GM18873 (cell line): ENCODE data around the gene ATXN1.
"Not testable (repeated sequence)": the region's sequence is repeated elsewhere in the genome, so short reads cannot be mapped to it uniquely, and the experiment has no call there.

ENCODE experiments used
- ATAC-seq: cut with Tn5 transposase; IDR thresholded peaks from one replicate; pipeline ENCODE4 v1.9.1; 2021; ENCODE audit warnings: mild to moderate bottlenecking, moderate library complexity, moderate number of reproducible peaks; ENCODE audit not compliant: unreplicated experiment, low FRiP score

Gene ATXN1

DNA sequence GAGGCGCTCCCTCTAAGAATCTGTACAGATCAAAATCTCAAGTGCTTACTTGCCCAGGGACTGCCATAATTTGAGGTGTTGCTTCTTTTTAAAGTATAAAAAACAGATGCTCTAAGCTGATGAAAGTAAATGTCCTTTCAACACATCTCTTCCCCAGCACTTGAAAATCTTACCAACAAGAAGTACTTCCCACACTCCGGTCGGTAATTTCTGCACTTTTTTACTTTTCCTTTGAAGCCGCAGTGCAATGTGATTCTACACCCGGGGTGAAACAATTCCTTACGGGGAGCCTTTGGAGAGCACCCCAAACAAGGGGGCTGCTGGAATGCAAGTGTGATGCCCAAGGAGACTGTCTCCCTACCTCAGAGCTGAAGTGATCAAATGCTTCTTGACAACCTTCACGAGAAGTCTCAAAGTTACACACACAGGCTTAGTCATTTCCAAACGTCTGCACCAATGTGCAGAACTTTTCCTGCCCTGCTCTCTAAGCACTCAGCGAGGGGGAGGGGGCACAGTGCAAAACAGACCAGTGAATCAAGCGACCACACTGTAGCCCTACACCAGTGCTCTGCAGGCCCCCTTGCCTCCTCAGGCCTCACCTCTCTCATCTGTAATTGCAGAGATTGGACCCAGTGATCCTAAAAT, 56.7 kb downstream of the ATXN1 start:
- no peak for ATAC-seq

DNA sequence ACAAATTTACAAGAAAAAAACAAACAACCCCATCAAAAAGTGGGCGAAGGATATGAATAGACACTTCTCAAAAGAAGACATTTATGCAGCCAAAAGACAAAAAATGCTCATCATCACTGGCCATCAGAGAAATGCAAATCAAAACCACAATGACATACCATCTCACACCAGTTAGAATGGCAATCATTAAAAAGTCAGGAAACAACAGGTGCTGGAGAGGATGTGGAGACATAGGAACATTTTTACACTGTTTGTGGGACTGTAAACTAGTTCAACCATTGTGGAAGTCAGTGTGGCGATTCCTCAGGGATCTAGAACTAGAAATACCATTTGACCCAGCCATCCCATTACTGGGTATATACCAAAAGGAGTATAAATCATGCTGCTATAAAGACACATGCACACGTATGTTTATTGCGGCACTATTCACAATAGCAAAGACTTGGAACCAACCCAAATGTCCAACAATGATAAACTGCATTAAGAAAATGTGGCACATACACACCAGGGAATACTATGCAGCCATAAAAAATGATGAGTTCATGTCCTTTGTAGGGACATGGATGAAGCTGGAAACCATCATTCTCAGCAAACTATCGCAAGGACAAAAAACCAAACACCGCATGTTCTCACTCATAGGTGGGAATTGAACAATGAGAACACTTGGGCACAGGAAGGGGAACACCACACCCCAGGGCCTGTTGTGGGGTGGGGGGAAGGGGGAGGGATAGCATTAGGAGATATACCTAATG, 58.5 kb downstream of the ATXN1 start:
- not testable (repeated sequence) for ATAC-seq

DNA sequence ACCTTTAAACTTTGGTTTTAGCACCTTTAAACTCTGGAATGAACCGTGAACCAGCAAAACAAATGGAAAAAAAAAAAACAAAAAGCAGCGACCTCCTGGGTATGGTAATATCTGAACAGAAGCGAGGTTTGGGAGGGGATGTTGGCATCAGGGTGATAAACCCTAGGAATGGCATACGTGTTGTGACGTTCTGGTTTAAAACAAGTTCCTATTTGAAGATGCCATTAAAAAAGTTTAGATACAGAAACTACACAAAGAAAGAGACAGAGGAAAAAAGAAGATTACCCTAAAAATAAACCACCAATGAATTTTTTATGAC, 60.4 kb downstream of the ATXN1 start:
- ATAC-seq: no peak

DNA sequence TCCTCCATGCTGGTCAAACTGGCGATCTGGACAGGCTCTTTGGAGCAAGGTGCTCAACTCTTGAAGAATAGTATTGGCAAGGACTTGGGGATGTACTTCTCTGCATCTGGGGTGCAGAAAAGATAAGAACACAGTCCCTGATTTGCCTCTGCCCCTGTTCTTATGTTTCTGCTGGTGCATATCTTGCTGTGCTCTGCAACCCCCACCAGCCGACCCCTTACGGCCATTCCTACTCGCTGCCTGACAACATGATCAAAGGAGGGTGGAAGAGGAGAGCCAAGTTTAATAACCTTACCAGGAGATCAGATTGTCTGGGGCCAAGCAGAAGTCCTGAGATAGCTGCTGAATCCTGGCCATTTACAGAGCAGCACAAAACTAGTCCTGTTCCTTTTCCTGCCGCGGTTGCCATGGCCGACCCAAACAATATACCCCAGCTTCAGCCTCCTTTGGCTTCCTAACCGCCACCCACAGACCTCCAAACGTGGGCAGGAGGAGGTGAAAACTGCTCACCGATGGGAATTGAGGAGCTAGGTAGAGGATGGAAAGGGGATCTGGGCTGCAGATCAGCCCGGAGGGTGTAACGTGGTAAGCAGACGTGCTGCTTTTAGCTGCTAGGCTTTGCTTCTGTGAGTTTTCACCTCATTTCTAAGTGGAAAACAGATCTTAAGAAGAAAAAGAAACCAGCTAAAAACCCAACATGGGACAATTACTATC, 60.9 kb downstream of the ATXN1 start:
- no peak for ATAC-seq

DNA sequence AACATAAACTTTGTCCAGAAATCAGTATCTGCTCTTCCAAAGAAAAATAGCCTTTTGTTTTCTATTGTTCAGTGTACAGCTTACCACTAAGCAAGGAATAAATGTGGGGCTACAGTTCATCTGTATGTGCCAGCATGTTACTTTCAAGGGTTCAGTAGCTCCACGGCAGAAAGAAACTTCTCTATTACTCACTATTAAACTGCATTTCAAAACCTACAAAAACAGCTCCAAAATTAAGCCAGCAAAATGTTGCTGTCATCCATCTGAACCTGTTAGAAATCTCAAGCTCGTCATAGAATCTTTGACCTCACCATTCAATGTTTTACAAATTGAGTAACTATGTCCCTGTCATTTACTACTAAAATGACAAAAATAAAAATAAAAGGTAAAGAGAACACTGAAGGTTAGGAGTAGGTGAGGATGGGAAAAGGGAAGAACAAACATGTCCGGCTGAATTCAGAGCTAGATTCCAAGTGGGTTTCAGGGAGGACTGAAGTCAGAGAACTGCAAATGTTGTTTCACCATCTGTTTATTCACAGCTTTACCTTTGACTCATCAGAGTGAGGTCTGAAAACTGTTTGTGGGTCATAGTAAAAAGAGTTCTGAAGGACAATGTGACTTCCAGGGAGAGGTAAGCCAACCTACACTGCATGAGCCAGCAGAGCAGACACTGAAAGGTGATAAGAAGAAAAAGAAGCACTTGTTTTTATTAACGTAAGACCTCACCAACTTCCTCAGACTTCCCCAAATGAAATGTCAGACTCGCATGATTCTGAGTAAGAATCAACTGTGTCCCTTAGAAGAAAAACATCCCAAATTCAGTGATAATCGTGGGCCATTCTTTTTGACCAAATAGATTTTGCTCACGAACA, 62.0 kb downstream of the ATXN1 start:
- no peak for ATAC-seq

DNA sequence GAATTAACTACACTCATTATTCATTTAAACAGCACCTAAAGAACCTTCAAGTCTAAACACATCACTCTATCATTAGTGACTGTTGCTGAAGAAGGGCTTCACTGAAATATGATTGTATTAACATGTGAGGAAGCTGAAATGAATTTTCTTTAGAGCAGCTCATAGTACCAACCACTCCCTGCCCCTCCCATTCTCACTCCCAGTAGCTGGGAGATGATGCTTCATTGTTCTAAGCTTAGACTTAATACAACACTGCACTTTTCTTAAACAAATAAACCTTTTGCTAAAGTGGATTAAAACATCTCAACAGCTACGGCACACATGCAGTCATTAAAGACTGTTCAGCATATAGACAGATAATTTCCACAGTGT, 63.1 kb downstream of the ATXN1 start:
- ATAC-seq: no peak

DNA sequence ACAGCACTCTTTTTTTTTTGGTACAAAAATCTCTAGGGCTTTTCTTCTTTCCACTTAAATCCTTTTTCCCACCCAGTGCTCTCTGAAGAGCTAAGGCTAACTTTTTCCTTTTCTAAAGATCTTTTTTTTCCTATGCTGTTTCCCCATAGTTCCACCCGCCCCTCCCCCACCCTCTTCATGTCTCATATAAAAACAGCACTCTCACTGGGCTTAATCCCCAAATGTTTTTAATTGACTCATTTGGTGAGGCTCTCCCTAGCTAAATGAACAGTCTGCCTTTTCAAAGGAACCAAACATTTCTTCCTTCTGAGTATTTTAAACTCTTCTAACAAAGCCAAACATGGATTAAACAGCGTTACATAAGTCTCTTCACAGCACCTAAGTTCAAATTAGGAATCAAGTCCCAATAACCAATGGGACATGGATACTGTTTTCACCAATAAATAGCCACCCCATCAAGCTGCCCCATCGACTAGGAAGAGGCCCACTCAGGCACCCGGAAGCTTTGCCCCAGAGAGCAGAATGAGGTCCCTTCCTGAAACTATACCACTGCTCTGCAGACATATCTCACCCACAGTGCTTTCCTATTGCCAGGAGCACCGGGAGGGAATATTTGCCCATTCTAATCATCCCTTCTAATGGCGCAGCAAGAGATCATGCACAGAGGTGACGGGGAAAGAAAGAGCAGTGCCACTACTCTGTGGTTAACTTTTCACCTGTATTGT, 63.7 kb downstream of the ATXN1 start:
- ATAC-seq: no peak

DNA sequence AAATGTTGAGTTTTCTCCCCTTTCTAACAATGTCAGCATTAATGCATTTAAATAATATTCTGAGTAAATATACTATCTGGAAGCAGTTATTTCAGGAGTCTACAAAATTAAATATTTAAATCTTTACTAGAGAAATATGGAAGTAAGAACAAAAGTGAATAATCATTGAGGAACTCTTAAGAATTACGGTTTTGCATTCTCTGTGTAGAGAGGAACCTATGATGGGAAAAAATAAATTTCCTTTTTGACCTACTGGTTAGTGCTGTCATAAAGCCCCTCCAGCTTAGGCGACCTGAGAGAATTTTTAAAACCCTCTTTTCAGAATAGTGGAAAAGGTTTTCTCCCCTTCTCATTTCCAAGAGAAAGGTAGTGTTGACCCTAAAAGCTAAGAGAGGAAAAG, 64.8 kb downstream of the ATXN1 start:
- ATAC-seq: no peak

DNA sequence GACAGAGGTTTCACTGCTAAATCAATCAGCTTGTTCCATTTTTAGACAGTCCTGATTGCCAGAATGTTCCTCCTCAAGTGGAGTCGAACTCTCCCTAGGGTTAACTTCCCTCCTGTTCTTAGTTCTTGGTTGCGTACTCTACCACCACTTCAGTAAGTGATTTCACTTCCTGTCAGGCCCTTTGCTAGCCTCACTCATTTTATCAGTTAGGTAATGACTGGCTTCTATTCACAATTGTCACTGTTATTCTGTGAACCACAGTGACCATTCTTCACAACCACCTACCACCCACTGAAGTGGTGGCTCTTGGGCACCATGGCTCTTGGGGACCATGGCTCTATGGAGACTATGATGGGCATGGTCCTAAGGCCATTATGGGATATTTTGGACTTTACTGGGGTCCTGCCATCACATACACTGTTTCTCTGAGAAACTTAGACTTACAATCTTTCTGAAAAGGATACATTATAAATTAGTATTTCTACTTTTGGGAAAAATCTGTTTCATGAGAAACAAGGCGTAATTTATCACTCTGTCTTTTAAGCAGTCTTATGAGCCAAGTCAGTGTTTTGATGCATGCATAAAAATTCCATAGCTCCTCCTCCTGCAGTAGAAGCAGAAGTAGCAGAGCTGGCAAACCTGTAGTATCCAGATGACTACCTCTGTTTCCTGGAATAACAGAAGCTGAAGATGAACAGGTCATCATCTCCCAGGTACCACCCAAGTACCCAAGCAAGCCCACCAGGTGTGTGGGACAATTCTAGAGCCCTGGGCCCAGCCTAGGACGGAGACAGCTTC, 66.3 kb downstream of the ATXN1 start:
- ATAC-seq: peak; percentile 75

DNA sequence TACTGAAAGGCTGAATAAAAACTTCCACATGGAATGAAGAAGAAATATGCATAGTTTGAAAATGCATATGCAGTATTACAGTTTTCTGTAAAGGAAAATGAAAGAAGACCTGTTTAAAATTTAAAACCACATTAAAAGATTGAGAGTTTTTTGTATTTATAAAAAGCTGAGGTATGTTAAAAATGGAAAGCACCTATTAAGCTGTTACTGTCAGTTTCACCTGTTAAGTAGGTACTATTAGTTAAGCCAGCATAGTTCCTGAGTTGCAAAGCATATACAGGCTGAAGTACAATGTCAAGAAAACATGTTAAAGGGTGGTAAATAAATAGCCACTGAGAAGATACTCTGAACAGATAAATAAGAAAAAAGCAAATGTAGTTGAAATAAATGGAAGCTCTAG, 69.9 kb downstream of the ATXN1 start:
- no peak for ATAC-seq

DNA sequence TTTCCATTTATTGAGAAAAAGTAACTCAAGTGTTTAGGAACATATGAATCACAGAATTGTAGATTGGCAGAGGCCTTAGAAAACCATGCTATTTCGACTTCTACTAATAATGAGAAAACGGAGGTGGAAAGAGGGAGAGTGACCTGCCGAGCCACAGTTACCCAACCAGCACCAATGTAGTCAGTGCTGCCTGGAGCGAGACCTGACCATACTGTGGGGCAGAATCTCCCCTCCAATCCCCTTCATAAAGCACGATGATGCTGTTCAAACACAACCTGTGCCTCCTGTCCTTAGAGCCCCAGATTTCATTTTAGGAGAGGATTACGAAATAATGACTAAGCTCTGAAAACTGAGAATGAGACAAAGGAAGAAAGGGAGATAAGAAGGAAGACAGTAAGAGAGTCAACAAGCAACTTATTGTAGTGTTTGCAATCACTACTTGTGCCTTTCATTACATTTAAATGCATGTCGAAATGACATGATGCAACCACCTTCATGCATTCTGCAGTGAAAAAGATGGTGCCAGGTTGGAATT, 70.6 kb downstream of the ATXN1 start:
- ATAC-seq: peak; percentile 49

DNA sequence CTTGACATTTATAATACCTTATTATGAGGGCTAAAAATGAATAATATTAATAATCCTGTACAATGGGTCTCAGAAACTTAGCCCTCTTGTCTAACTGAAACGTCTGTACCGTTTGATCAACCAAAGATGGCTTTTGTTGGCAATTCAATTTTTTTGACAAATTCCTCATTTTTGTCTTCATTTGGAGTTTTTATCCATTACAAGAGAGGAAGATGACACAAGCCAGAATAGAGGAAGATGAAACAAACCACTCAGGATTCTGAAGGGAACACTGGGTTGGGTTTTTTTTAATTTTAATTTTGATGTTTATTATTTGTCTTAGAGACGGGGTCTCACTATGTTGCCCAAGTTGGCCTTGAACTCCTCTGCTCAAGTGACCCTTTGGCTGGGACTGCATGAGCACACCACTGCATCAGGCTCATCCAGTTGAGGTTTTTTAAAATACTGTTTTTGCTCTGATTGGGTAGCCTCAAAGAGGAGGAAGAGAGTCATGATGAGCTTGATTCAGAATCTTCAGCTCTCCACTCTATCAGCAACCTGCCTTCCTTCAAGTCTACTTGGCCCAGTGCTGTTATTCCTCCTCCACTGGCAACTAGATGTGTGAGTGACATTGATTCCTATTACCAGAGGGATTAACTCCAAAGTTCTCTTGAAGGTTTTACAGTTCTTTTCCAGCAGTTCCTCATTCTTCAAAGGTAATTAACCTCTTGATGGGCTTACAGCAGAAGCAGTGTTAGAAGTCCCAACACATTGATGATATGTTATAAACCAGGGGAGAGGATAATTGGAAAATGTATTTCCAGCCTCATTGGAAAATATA, 71.3 kb downstream of the ATXN1 start:
- no peak for ATAC-seq

DNA sequence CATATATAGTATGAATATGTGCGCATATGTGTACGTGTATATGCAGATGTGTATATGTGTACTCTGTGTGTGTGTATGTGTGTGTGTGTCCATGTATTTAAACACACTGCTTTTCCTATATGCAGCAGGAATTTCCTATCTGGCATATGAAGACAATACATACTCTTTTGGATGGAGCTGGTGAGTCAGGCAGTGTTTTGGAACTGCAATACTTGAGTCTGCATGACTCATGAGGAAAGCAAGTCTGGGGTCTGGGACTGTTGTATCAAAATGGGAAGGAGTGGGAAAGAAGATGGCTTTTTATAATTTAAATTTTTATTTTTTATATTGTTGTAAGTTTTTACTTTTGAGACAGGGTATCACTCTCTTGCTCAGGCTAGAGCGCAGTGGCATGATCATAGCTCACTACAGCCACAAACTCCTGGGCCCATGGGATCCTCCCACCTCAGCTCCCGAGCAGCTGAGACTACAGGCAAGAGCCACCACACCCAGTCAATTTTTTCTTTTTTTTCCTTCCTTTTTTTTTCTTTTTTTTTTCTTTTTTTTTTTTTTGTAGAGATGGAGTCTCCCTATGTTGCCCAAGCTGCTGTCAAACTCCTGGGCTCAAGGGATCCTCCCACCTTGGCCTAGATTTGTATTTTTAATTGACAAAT, 72.2 kb downstream of the ATXN1 start:
- ATAC-seq: no peak

DNA sequence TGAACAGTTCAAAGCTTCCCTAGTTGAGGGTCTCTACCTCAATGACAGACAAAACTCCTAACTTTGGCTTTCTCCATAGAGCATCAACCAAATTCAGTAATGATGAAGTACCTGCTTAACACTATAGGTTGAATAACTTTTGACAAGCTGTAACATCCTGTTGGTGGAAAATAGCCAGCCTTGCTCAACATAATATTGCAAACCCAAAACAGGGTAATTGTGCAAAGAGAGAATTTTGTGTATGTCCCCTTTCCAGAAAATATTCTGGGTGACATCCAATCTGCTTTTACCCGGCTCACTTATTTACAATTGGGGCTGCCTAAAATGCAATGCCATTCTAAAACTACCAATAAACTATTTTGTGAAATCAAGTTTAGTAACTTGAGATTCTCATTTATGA, 72.8 kb downstream of the ATXN1 start:
- ATAC-seq: no peak

DNA sequence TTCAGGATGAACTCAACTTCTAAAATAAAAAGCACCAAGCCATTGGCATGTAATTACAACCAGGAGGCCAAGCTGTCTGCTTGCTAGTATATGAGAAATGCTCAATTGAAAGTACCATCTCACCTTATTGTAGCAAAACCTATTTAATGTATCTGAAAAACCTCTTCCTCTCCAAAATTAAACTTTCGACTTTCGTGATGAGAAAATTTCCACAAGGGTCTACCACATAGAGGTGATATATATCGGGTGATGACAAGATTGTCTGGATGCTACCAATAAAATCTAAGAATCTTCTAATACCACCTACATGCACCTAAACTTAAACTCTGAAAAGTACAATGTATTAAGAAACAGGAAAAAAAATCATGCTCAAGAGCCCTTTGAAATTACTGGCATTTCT, 74.2 kb downstream of the ATXN1 start:
- no peak for ATAC-seq

DNA sequence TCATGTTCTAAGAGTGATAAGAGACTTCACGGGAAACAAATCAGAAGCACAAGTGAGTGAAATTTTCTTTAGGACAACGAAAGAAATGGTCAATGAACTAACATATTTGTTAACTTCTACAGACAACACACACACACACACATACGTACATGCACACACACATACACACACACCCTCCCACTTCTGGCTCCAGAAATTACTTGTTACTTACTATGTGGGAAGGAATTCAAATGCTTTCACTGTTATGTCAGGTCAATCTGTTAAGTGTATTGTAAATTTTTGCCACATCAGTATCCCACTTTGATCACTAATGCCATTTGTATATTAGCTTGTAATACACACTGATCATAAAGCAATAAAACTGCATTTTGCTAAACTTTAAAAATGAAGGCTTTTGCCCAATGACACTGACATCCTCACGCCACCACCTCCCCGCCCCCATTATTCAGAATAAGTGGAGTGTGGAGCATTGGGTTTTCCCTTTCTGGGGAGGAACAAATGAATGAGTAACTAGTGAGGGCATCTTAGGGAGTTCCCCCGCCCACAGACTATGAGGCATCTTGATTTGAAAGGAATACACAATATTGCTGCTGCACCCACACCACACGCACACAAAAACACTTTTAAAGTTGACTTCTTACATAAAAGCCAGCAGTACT, 76.2 kb downstream of the ATXN1 start:
- peak; percentile 63 for ATAC-seq

DNA sequence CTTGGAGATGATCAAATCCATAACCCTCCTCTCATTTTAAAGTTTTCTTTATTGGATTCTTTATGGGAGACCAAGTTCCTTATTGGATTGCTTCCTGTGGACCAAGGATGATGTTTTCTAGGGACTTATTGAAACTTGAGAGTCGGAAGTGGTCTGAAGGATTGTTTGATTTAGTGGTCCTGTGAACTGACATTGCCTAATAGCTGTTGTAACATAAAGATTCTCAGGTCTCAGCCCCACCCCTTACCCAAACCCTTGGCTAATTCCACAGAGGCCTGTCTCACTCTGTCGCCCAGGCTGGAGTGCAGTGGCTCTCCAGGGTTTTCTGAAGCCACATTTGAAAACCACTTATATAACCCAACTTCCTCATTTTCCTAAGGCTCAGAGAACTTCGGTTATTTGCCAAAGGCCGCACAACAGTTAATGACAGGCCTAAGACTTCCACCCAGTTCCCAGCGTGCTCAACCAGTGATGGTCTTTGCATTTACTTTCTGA, 77.0 kb downstream of the ATXN1 start:
- no peak for ATAC-seq
